GM12891 (cell line): ENCODE results near the gene CCNK.

Experiments used
- POLR2A ChIP-seq: IDR thresholded peaks from 2 replicates; pipeline ENCODE4 v1.6.1; 2011; ENCODE audit warnings: low read depth, low read length, control low read depth
- POLR2AphosphoS5 ChIP-seq: IDR thresholded peaks from 2 replicates; pipeline ENCODE4 v1.6.1; 2011; ENCODE audit warnings: low read depth, low read length, control low read depth
- SPI1 ChIP-seq: IDR thresholded peaks from 2 replicates; pipeline ENCODE4 v1.6.1; 2011; ENCODE audit warnings: low read depth, low read length, control low read depth
- TAF1 ChIP-seq: IDR thresholded peaks from 2 replicates; pipeline ENCODE4 v1.6.1; 2011; ENCODE audit warnings: low read depth, low read length, control low read depth

DNA sequence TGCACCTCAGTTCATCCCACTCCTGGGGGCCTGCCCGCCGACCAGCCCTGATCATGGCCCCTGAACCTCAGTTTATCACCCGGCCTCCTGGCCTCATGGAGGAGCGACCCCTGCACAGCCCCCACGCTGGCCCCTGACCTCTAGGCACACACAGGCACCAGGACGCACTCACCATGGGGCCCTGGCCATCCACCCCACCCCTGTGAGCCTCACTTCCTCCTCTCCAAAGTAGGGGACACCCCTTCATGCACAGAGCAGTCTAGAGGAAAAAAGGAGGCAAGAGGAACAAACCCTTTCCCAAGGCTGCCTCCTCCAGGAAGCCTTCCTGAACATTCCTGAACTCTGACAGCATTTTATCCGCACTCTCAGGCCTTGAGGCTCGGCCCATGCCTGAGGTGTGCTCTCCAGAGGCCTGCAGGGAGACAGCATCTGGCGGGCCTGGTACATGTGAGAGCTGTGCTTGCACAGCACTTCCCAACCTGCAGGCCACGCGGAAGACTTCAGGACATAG is 39.4 kb downstream of the CCNK start:
- TF ChIP-seq POLR2A (no peak), TAF1 (no peak), POLR2AphosphoS5 (no peak), SPI1 (no peak)
